MM.1S (cell line): ENCODE data around the gene ITPKC.

Experiments
- DNase-seq: peaks from one replicate; pipeline ENCODE4 v3.0.0-alpha.2; 2015
- H2AFZ ChIP-seq: fragments of 300-600 bp; sonication (generic); 2 replicates; pipeline ENCODE4 v1.6.0; 2016; ENCODE audit warnings: antibody characterized with exemption, low read length
- H3F3A ChIP-seq: fragments of 300-600 bp; sonication (generic); 2 replicates; pipeline ENCODE4 v1.6.1; 2016; ENCODE audit warnings: mild to moderate bottlenecking, antibody characterized with exemption, low read length, moderate library complexity, mixed read lengths; ENCODE audit not compliant: insufficient read depth
- H3K27ac ChIP-seq: fragments of 300-600 bp; sonication (generic); 2 replicates; pipeline ENCODE4 v1.5.1; 2016; ENCODE audit warnings: mild to moderate bottlenecking, low read length
- H3K27me3 ChIP-seq: fragments of 300-600 bp; sonication (generic); replicated peaks from 2 replicates; pipeline ENCODE4 v1.6.0; 2016; ENCODE audit warnings: low read length; ENCODE audit not compliant: insufficient read depth
- H3K36me3 ChIP-seq: fragments of 300-600 bp; sonication (generic); replicated peaks from 2 replicates; pipeline ENCODE4 v1.6.1; 2016; ENCODE audit warnings: mild to moderate bottlenecking, low read length, mixed read lengths; ENCODE audit not compliant: insufficient read depth
- H3K4me1 ChIP-seq: fragments of 300-600 bp; sonication (generic); 2 replicates; pipeline ENCODE4 v1.6.1; 2016; ENCODE audit warnings: low read length, mixed read lengths
- H3K4me2 ChIP-seq: fragments of 300-600 bp; sonication (generic); 2 replicates; pipeline ENCODE4 v1.6.0; 2016; ENCODE audit warnings: low read depth, low read length
- H3K4me3 ChIP-seq: fragments of 300-600 bp; sonication (generic); 2 replicates; pipeline ENCODE4 v1.5.1; 2016; ENCODE audit warnings: low read length, mixed read lengths
- H3K79me2 ChIP-seq: fragments of 300-600 bp; sonication (generic); 2 replicates; pipeline ENCODE4 v1.6.1; 2016; ENCODE audit warnings: mixed run types, low read length, mixed read lengths
- H3K9ac ChIP-seq: fragments of 300-600 bp; sonication (generic); 2 replicates; pipeline ENCODE4 v1.6.1; 2016; ENCODE audit warnings: low read length, mixed read lengths
- H3K9me2 ChIP-seq: fragments of 300-600 bp; sonication (generic); replicated peaks from 2 replicates; pipeline ENCODE4 v1.6.1; 2016; ENCODE audit warnings: mild to moderate bottlenecking, low read length, mixed read lengths; ENCODE audit not compliant: insufficient read depth
- H3K9me3 ChIP-seq: fragments of 300-600 bp; sonication (generic); replicated peaks from 2 replicates; pipeline ENCODE4 v1.6.1; 2016; ENCODE audit warnings: mild to moderate bottlenecking, low read length, mixed read lengths; ENCODE audit not compliant: insufficient read depth
- H4K20me1 ChIP-seq: fragments of 300-600 bp; sonication (generic); 2 replicates; pipeline ENCODE4 v1.6.1; 2016; ENCODE audit warnings: mild to moderate bottlenecking, low read length, moderate library complexity, mixed read lengths; ENCODE audit not compliant: insufficient read depth
- CTCF ChIP-seq: fragments of 300-600 bp; sonication (generic); IDR thresholded peaks from 2 replicates; pipeline ENCODE4 v1.5.1; 2016; ENCODE audit warnings: antibody characterized with exemption, low read length, mixed read lengths
- EZH2 ChIP-seq: fragments of 300-600 bp; sonication (generic); optimal IDR thresholded peaks from 2 replicates; pipeline ENCODE3; 2017; ENCODE audit warnings: low read depth, mild to moderate bottlenecking, antibody characterized with exemption, low read length, mixed read lengths
- EZH2phosphoT487 ChIP-seq: fragments of 300-600 bp; sonication (generic); IDR thresholded peaks from 2 replicates; pipeline ENCODE4 v1.6.1; 2018; ENCODE audit warnings: antibody characterized with exemption, low read length

ITPKC gene

DNA sequence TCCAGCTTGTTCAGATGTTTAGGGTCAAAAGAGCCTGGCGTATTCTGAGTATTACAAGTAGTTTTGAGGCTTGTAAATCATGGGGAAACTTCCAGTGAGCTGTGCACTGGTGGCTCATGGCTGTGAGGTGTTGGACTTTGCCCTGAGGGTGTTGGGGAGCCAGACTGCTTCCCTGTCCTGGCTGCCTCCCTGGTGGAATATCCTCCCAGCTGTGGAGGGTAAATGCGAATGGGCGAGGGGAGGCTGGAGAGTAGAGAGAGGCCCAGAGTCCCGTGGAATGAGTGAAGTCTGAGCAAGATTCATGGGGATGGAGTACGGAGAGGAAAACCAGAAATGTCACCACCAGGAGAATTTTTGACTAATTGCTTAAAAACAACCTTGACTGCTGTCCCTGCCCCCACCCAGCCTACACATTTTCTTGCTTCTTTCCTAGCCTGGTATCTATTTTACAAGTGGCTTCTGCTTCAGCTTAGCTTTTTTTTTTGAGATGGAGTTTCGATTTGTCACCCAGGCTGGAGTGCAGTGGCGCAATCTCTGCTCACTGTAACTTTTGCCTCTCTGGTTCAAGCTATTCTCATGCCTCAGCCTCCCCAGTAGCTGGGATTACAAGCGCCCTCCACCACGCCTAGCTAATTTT is 37.8 kb downstream of the ITPKC start:
- TF ChIP-seq EZH2 (no peak), EZH2phosphoT487 (no peak), CTCF (no peak)
- H4K20me1 ChIP-seq = peaks cover 32% of the 10 kb centered on the region
- no peaks in the 10 kb centered on the region for H3K27me3 ChIP-seq
- no peak overlapping the region for H2AFZ ChIP-seq
- peaks cover 6% of the 10 kb centered on the region for H3F3A ChIP-seq
- DNase-seq = no peak
- H3K9me2 ChIP-seq = no peaks in the 10 kb centered on the region
- peaks cover 4% of the 10 kb centered on the region for H3K36me3 ChIP-seq
- no peak overlapping the region for H3K27ac ChIP-seq
- 0 out of 2 replicates have a peak, but pooled peaks cover 5% of the 10 kb centered on the region for H3K4me1 ChIP-seq
- H3K9ac ChIP-seq = no peak overlapping the region
- peak overlapping the region; percentile 6; the same call in 1 of the 2 replicates for H3K4me2 ChIP-seq
- H3K9me3 ChIP-seq = no peaks in the 10 kb centered on the region
- no peak overlapping the region for H3K4me3 ChIP-seq
- peaks cover 83% of the 10 kb centered on the region for H3K79me2 ChIP-seq

DNA sequence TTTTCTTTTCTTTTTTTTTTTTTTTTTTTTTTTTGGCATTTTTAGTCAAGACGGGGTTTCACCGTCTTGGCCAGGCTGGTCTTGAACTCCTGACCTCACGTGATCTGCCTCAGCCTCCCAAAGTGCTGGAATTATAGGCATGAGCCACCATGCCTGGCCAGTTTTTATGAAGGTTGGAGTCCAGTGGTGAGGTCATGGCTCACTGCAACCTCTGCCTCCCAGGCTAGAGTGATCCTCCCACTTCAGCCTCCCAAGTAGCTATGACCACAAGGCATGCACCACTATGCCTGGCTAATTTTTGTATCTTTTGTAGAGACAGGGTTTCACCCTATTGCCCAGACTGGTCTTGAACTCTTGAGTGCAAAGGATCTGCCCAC is 38.3 kb downstream of the ITPKC start:
- Histone ChIP-seq H4K20me1 (peaks cover 32% of the 10 kb centered on the region), H3K27me3 (no peaks in the 10 kb centered on the region), H3K9me3 (no peaks in the 10 kb centered on the region), H3K36me3 (peaks cover 7% of the 10 kb centered on the region), H3K4me2 (peak overlapping the region; percentile 6; the same call in 1 of the 2 replicates), H3K9me2 (no peaks in the 10 kb centered on the region), H3K4me3 (no peak overlapping the region), H3K27ac (no peak overlapping the region), H3K79me2 (peaks cover 80% of the 10 kb centered on the region), H3K4me1 (0 out of 2 replicates have a peak, but pooled peaks cover 5% of the 10 kb centered on the region), H3K9ac (no peak overlapping the region), H3F3A (peaks cover 6% of the 10 kb centered on the region), H2AFZ (no peak overlapping the region)
- no peak for TF ChIP-seq EZH2phosphoT487
- no peak for TF ChIP-seq EZH2
- no peak for TF ChIP-seq CTCF
- no peak for DNase-seq

DNA sequence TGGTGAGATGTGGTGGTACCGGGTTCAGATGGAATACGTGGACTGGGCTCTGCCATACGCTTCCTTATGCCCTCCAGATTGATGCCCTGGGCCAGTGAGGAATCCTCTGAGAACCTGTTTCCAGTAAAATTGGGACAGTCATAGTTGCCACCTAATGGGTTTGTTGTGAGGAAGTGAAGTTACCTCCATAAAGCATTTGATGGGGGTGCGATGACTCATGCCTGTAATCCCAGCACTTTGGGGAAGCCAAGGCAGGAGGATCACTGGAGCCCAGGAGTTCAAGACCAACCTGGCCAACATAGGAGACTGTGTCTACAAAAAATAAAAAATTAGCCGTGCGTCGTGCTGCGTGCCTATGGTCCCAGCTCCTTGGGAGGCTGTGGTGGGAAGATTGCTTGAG is 38.9 kb downstream of the ITPKC start:
- Histone ChIP-seq H3K79me2 (peaks cover 83% of the 10 kb centered on the region), H3K9me2 (no peaks in the 10 kb centered on the region), H3K27me3 (no peaks in the 10 kb centered on the region), H3K9ac (no peak overlapping the region), H3K4me1 (0 out of 2 replicates have a peak, but pooled peaks cover 5% of the 10 kb centered on the region), H3K4me2 (no peak overlapping the region), H4K20me1 (peaks cover 32% of the 10 kb centered on the region), H2AFZ (no peak overlapping the region), H3K27ac (no peak overlapping the region), H3K4me3 (no peak overlapping the region), H3K9me3 (no peaks in the 10 kb centered on the region), H3F3A (peaks cover 6% of the 10 kb centered on the region), H3K36me3 (peaks cover 8% of the 10 kb centered on the region)
- no peak for TF ChIP-seq EZH2phosphoT487
- no peak for TF ChIP-seq EZH2
- TF ChIP-seq CTCF = no peak
- DNase-seq = no peak
